PC-3 (cell line): ENCODE results near the gene SLC44A5. TPM values are rescaled to one million over a fixed set of nuclear protein-coding genes. Genes with fewer than 3 reads are reported as not detected.

ENCODE experiments used
- ATAC-seq: fragments of 200-7000 bp; cut with Tn5 transposase; 2 replicates; pipeline ENCODE4 v1.9.1; 2020; ENCODE audit warnings: mild to moderate bottlenecking, moderate library complexity
- BruUV-seq: library from RNA; stranded (reverse); fragments of 400-500 nt; replicated peaks from 2 replicates; lab custom pipeline; 2021; lab: Mats Ljungman, UMichigan
- CTCF ChIA-PET: fragments of 300-600 bp; sonication (Branson Sonifier 250); formaldehyde crosslinking; loops from one replicate; lab custom pipeline; 2022; ENCODE audit warnings: antibody characterized with exemption; lab: Charles Lee
- POLR2A ChIA-PET: fragments of 300-600 bp; sonication (Branson Sonifier 250); formaldehyde crosslinking; loops from one replicate; lab custom pipeline; 2022; ENCODE audit warnings: antibody characterized with exemption; ENCODE audit not compliant: unreplicated experiment; lab: Charles Lee
- DNase-seq: peaks from one replicate; pipeline ENCODE4 v3.0.0-alpha.2; 2015
- H2AFZ ChIP-seq: fragments of 300-600 bp; sonication (generic); 2 replicates; pipeline ENCODE4 v1.6.0; 2016; ENCODE audit warnings: antibody characterized with exemption, low read length
- H3F3A ChIP-seq: fragments of 300-600 bp; sonication (generic); one replicate; pipeline ENCODE4 v1.6.0; 2017; ENCODE audit warnings: antibody characterized with exemption, low read length, control low read depth, mild to moderate bottlenecking; ENCODE audit not compliant: unreplicated experiment
- H3K27ac ChIP-seq: fragments of 300-600 bp; sonication (generic); 2 replicates; pipeline ENCODE4 v1.5.1; 2016; ENCODE audit warnings: mild to moderate bottlenecking, low read length
- H3K27me3 ChIP-seq: fragments of 300-600 bp; sonication (generic); 2 replicates; pipeline ENCODE4 v1.6.1; 2016; ENCODE audit warnings: low read length, mixed read lengths
- H3K36me3 ChIP-seq: fragments of 300-600 bp; sonication (generic); 2 replicates; pipeline ENCODE4 v1.6.1; 2016; ENCODE audit warnings: low read depth, mixed run types, low read length, mixed read lengths
- H3K4me1 ChIP-seq: fragments of 300-600 bp; sonication (generic); 2 replicates; pipeline ENCODE4 v1.5.1; 2016; ENCODE audit warnings: low read length; ENCODE audit not compliant: insufficient read depth
- H3K4me2 ChIP-seq: fragments of 300-600 bp; sonication (generic); 2 replicates; pipeline ENCODE4 v1.6.0; 2016; ENCODE audit warnings: low read length
- H3K4me3 ChIP-seq: fragments of 300-600 bp; sonication (generic); 2 replicates; pipeline ENCODE4 v1.5.1; 2016; ENCODE audit warnings: mild to moderate bottlenecking, low read length, mixed read lengths
- H3K79me2 ChIP-seq: fragments of 300-600 bp; sonication (generic); 2 replicates; pipeline ENCODE4 v1.6.1; 2017; ENCODE audit warnings: low read length, mixed read lengths
- H3K9ac ChIP-seq: fragments of 300-600 bp; sonication (generic); 2 replicates; pipeline ENCODE4 v1.6.0; 2016; ENCODE audit warnings: mild to moderate bottlenecking, low read length
- H3K9me2 ChIP-seq: fragments of 300-600 bp; sonication (generic); replicated peaks from 2 replicates; pipeline ENCODE4 v1.6.1; 2016; ENCODE audit warnings: mixed run types, low read length, mixed read lengths
- H3K9me3 ChIP-seq: fragments of 300-600 bp; sonication (generic); 2 replicates; pipeline ENCODE4 v1.6.1; 2016; ENCODE audit warnings: low read length, mixed read lengths
- H4K20me1 ChIP-seq: fragments of 300-600 bp; sonication (generic); 2 replicates; pipeline ENCODE4 v1.6.1; 2016; ENCODE audit warnings: low read length, mixed read lengths
- CTCF ChIP-seq: fragments of 300-600 bp; sonication (generic); conservative IDR thresholded peaks from 2 replicates; pipeline ENCODE4 v1.5.1; 2017; ENCODE audit warnings: antibody characterized with exemption, low read depth, mild to moderate bottlenecking, low read length
- EZH2 ChIP-seq: fragments of 300-600 bp; sonication (generic); IDR thresholded peaks from one replicate; pipeline ENCODE4 v1.6.1; 2017; ENCODE audit warnings: antibody characterized with exemption, mild to moderate bottlenecking, low read length; ENCODE audit not compliant: unreplicated experiment
- EZH2phosphoT487 ChIP-seq: fragments of 300-600 bp; sonication (generic); IDR thresholded peaks from 2 replicates; pipeline ENCODE4 v1.6.1; 2018; ENCODE audit warnings: mild to moderate bottlenecking, antibody characterized with exemption, low read length, borderline replicate concordance
- intact Hi-C: fragments of 100-400 bp; cut with micrococcal nuclease; formaldehyde crosslinking; loops from 2 replicates; pipeline ENCODE4 v1.9.0; 2023
- total RNA-seq: library from RNA; depleted of rRNA; stranded (reverse); fragments of >200 nt; gene quantifications from 2 replicates; pipeline ENCODE4 v1.2.3, GENCODE V29; 2014

The SLC44A5 gene
- total RNA-seq, 1 experiment from 2014 or later: not detected

- no peak for ATAC-seq
- Histone ChIP-seq H3F3A (no peaks in the 10 kb centered on the region), H4K20me1 (no peaks in the 10 kb centered on the region), H3K9ac (no peak overlapping the region), H3K4me2 (no peak overlapping the region), H3K27me3 (peaks cover 8% of the 10 kb centered on the region; the same call in 1 of the 2 replicates), H2AFZ (no peak overlapping the region), H3K36me3 (no peaks in the 10 kb centered on the region), H3K4me1 (no peaks in the 10 kb centered on the region), H3K4me3 (no peak overlapping the region), H3K27ac (no peak overlapping the region), H3K79me2 (no peaks in the 10 kb centered on the region), H3K9me2 (no peaks in the 10 kb centered on the region), H3K9me3 (no peaks in the 10 kb centered on the region)
- BruUV-seq: no TSS peak
- no peak for DNase-seq
- ChIA-PET CTCF (no interaction called here), POLR2A (no interaction called here)
- TF ChIP-seq EZH2: no peak
- no peak for TF ChIP-seq EZH2phosphoT487
- no peak for TF ChIP-seq CTCF
- intact Hi-C loops: no loop called here
These were observed 56.0 kb downstream of the SLC44A5 start for GRCh38 chr1:75554870-75555269.

GRCh38 chr1:75554181-75554580 is 56.7 kb downstream of the SLC44A5 start:
- no TSS peak for BruUV-seq
- Histone ChIP-seq H3K9me2 (no peaks in the 10 kb centered on the region), H4K20me1 (no peaks in the 10 kb centered on the region), H3K27ac (no peak overlapping the region), H3K4me3 (no peak overlapping the region), H3K9me3 (no peaks in the 10 kb centered on the region), H3K4me1 (no peaks in the 10 kb centered on the region), H3K9ac (no peak overlapping the region), H3K4me2 (no peak overlapping the region), H3K79me2 (no peaks in the 10 kb centered on the region), H3F3A (no peaks in the 10 kb centered on the region), H3K27me3 (peaks cover 14% of the 10 kb centered on the region; the same call in 1 of the 2 replicates), H2AFZ (no peak overlapping the region), H3K36me3 (no peaks in the 10 kb centered on the region)
- intact Hi-C loops: no loop called here
- CTCF ChIA-PET: no interaction called here
- TF ChIP-seq EZH2phosphoT487: no peak
- TF ChIP-seq EZH2: no peak
- no peak for TF ChIP-seq CTCF
- ATAC-seq (no peak), DNase-seq (no peak)
- POLR2A ChIA-PET: no interaction called here

GRCh38 chr1:75550559-75550958 is 60.4 kb downstream of the SLC44A5 start:
- Histone ChIP-seq H3K9me2 (no peaks in the 10 kb centered on the region), H4K20me1 (no peaks in the 10 kb centered on the region), H3K27me3 (peaks cover 23% of the 10 kb centered on the region; the same call in 1 of the 2 replicates), H3K4me3 (no peak overlapping the region), H3K36me3 (no peaks in the 10 kb centered on the region), H3K9ac (no peak overlapping the region), H3K9me3 (no peaks in the 10 kb centered on the region), H2AFZ (no peak overlapping the region), H3K27ac (no peak overlapping the region), H3K4me2 (no peak overlapping the region), H3K79me2 (no peaks in the 10 kb centered on the region), H3K4me1 (no peaks in the 10 kb centered on the region), H3F3A (no peaks in the 10 kb centered on the region)
- no peak for TF ChIP-seq EZH2phosphoT487
- no peak for TF ChIP-seq EZH2
- no peak for TF ChIP-seq CTCF
- CTCF ChIA-PET: no interaction called here
- intact Hi-C loops: no loop called here
- ATAC-seq (no peak), DNase-seq (no peak)
- POLR2A ChIA-PET: no interaction called here
- BruUV-seq: no TSS peak
